Astrocyte of the hippocampus (primary cell): ENCODE data around the gene AGPAT2.
"Not testable (repeated sequence)": the region's sequence is repeated elsewhere in the genome, so short reads cannot be mapped to it uniquely, and the experiment has no call there.

Experiments
- DNase-seq: peaks from one replicate; pipeline ENCODE4 v3.0.0; 2011; ENCODE audit warnings: low read depth, low spot score

AGPAT2 gene

GRCh38 chr9:136645352-136645902 lies 41.8 kb downstream of the AGPAT2 start:
- DNase-seq: no peak

- DNase-seq: peak; percentile 77
These were observed 42.5 kb downstream of the AGPAT2 start for GRCh38 chr9:136644593-136645351.

- DNase-seq: no peak
These were observed 43.0 kb downstream of the AGPAT2 start for GRCh38 chr9:136644343-136644592.

GRCh38 chr9:136643596-136644342 lies 43.5 kb downstream of the AGPAT2 start:
- DNase-seq: no peak

- DNase-seq: no peak
These were observed 44.8 kb downstream of the AGPAT2 start for GRCh38 chr9:136642439-136642921.

GRCh38 chr9:136640171-136641111 lies 46.8 kb downstream of the AGPAT2 start:
- DNase-seq: no peak

- DNase-seq: no peak
These were observed 52.4 kb downstream of the AGPAT2 start for GRCh38 chr9:136634904-136635303.

GRCh38 chr9:136632491-136633106 lies 54.7 kb downstream of the AGPAT2 start:
- DNase-seq: not testable (repeated sequence)

GRCh38 chr9:136632072-136632471 lies 55.2 kb downstream of the AGPAT2 start:
- not testable (repeated sequence) for DNase-seq

GRCh38 chr9:136631038-136632000 lies 55.9 kb downstream of the AGPAT2 start:
- peak; percentile 86 for DNase-seq

GRCh38 chr9:136630662-136630992 lies 56.6 kb downstream of the AGPAT2 start:
- no peak for DNase-seq

- peak; percentile 73 for DNase-seq
These were observed 57.2 kb downstream of the AGPAT2 start for GRCh38 chr9:136629879-136630661.

GRCh38 chr9:136629001-136629878 lies 58.0 kb downstream of the AGPAT2 start:
- no peak for DNase-seq

GRCh38 chr9:136628268-136628667 lies 59.0 kb downstream of the AGPAT2 start:
- no peak for DNase-seq

GRCh38 chr9:136627703-136628102 lies 59.6 kb downstream of the AGPAT2 start:
- no peak for DNase-seq

GRCh38 chr9:136626740-136627642 lies 60.3 kb downstream of the AGPAT2 start:
- no peak for DNase-seq

- DNase-seq: no peak
These were observed 61.1 kb downstream of the AGPAT2 start for GRCh38 chr9:136626066-136626725.
